Left kidney (tissue), 2 donors: ENCODE measurements around the gene DAB2IP. TPM values are rescaled to one million over a fixed set of nuclear protein-coding genes. Genes with fewer than 3 reads are reported as not detected.
"Not testable (repeated sequence)": the region's sequence is repeated elsewhere in the genome, so short reads cannot be mapped to it uniquely, and the experiment has no call there.

Experiments
- DNase-seq: peaks from one replicate; pipeline ENCODE4 v3.0.0-alpha.2; 2013
- polyA plus RNA-seq: library from polyadenylated mRNA; unstranded; fragments of 120-200 nt; gene quantifications from one replicate; pipeline ENCODE4 v1.2.1, GENCODE V29; 2013; ENCODE audit not compliant: insufficient read length

Gene DAB2IP
- polyA plus RNA-seq, 1 donor = 42.5 TPM

DNA sequence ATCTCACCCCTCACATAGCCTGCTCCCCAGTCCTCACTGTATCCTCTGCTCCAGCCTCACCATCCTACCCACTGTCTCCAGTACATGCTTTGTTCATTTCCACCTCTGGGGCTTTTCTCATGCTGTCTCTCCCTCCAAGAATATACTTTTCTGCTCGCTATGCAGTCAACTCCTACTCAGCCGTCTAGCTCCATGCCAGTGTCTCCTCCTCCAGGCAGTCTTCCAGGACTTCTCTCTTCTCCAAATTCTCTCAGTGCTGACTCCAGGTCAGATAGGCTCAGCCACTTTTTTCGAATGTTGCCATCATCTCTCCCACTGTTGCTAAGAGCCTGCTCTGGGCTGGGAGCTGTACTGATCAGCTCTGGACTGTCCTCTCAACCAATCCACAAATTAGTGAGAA is 8.0 kb upstream of the DAB2IP start:
- DNase-seq = no peak

DNA sequence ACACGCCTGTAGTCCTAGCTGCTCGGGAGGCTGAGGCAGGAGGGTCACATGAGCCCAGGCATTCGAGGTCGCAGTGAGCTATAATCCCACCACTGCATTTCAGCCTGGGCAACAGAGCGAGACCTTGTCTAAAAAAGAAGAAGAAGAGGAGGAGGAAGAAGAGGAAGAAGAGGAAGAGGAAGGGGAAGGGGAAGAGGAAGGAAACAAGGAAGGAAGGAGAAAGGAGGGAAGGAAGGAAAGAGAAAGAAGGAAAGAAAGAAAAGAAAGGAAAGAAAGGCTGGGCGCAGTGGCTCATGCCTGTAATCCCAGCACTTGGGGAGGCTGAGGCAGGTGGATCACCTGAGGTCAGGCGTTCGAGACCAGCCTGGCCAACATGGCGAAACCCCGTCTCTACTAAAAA is 7.4 kb upstream of the DAB2IP start:
- not testable (repeated sequence) for DNase-seq

- DNase-seq = no peak
Measured at GRCh38 chr9:121645003-121645402, 6.4 kb upstream of the DAB2IP start.

DNA sequence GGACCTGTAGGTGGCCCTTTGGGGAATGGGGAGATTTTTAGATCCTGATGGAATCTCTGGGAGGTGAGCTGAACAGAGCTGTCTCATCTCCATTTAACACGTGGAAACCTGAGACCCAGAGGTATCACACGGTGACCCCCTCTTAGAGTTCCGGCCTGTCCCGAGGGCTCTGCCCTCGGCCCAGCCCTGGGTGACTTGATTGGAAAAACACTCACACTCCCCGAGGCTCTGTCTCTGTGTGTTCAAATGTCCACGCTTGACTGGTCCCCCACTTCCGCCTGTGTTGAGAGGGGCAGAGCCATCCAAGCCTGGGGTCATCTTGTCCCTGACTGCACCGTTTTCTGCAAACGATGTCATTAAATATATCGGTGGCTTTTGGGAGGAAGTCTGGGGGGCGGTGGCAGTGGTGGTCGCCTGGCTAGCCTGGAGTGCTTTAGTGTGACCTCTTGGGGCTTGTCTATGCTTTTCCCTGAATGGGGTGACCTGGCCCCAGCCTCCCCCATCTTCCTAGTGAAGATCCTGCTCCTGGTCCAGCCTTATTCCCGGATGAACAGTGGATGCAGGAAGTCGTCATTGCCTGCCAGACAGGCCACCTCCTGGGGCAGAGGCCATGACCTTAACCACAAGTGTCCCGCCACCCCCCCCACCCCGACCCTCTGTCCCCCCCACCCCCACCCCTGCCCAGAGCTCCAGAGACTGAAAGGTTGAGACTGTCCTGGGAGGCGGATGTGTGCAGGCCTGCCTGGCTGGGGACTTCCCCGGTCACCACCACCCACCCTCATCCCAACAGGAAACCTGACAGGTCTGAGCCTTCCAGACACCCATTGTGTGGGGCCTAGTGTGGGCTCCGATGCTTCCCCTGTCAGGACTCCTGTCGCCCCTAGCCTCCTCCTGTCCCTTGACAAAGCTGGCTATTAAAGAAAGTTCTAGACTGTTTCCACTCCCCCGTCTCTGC is 5.3 kb upstream of the DAB2IP start:
- no peak for DNase-seq

- DNase-seq = no peak
Measured at GRCh38 chr9:121646992-121647391, 4.4 kb upstream of the DAB2IP start.

DNA sequence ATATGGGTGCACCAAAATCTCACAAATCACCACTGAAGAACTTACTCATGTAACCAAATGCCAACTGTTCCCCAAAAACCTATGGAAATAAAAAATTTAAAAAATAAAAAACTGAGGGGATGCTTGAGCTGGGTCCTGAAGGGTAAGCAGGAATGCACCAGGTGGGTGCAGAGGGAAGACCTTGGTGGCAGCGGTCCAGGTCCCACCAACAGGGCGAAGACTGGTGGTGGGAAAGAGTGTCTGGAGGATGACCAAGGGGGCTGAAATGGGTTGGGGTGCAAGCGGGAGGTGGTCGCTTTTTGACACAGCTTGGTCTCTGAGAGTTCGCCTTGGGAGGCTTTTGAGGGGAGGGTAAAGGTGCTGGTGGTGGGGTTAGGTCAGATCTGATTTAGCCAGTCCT is 3.3 kb upstream of the DAB2IP start:
- DNase-seq = no peak

- DNase-seq = no peak
Measured at GRCh38 chr9:121648799-121649198, 2.6 kb upstream of the DAB2IP start.

- DNase-seq = no peak
Measured at GRCh38 chr9:121649476-121650216, 1.8 kb upstream of the DAB2IP start.

DNA sequence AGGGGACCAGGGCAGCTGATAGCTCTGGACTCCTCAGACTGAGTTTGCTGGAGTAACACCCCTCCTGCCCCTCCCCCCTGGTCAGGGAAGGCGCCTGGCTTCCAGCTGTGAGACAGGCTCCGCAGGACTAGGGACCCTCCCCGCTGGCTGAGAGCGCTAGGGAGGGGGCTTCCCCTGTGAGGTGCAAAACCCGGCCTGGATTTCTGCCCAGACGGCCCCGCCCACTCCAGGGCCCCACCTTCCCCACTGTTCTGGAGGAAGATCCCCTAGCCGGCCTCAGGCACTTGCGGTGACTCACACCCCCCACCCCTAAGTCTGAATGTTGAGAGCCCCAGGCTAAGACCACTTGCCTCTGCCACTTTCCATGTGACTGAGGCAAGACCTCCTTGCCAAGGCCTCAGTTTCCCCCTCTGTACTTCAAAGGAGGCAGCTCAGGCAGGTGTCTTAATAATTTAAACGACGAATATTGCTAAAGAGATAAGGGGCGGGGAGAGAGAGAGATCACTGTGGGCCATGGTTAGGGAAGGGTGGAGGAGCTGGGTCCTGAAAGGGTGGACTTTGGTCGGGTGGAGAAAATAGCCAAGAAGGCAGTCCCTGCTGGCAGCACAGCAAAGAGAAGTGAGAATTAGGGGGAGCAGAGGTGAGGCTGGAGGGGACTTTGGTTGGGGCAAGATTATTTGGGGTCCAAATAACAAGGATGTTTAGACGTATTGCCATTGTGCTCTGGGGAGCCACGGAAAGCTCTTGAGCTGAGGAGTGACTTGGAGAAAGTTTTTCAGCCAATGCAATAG is 1.0 kb upstream of the DAB2IP start:
- peak; percentile 92 for DNase-seq

DNA sequence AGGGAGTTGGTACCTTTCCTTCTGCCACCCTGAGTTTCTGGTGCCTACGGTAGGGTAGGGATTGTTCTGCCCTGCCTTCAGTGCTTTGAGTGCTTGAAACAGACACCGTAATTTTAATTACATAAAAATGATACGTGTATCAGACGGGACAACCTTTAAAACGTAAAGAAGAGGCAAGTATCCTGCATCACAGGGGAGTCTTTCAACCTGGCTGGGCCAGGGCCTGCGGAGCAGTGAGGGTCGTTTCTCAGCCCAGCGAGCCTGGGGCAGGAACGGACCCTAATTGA is 483 bp upstream of the DAB2IP start:
- no peak for DNase-seq

GRCh38 chr9:121652021-121652837 is 795 bp downstream of the DAB2IP start:
- DNase-seq = peak; percentile 72

- DNase-seq = no peak
Measured at GRCh38 chr9:121652838-121653231, 1.4 kb downstream of the DAB2IP start.

GRCh38 chr9:121654499-121655140 is 3.2 kb downstream of the DAB2IP start:
- no peak for DNase-seq

DNA sequence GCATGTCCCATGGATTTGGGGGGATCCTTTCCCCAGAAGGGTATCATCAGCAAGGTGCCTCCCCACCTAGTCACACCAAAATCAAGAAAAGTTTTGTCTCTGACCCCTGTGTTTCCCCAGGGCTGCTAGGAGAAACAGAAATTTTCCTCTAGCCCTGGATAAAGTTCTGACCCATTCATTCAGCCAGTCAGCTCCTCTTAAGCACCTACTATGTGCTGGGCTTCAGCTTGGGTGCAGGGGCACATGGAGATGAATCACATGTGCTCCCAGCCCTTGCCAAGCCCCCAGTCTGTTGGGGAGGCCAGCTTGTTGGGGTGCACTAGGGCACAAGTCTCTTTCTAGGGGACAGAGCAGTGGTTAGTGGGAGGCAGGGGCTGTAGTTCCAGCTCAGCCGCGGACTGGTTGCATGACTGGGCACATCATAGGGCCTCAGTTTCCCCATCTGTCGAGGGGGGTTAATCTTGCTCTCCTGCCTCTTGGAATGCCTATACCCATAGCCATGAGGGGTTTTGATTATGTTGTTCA is 3.9 kb downstream of the DAB2IP start:
- no peak for DNase-seq

GRCh38 chr9:121656941-121657470 is 5.6 kb downstream of the DAB2IP start:
- DNase-seq = no peak

GRCh38 chr9:121658166-121658565 is 6.7 kb downstream of the DAB2IP start:
- DNase-seq = no peak

DNA sequence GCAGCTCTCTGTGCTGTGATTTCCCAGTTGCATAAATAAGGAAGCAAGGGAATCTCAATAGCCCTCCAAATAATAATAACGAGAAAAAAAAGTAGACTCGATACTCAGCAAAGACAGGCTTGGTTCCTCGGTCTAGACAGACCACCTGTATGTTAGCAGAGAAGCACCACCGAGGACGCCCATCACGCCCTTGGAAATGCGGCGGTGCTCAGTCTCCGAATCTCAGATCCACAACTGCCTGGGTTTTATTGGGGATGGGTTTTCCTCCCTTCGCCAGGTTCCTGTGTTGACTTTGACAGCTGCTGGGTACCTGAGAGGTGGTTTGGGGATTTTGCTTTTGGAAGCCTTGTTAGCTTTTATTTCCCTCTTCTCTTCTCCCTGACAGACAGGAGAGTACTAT is 7.2 kb downstream of the DAB2IP start:
- DNase-seq = no peak

- no peak for DNase-seq
Measured at GRCh38 chr9:121660367-121660766, 8.9 kb downstream of the DAB2IP start.

DNA sequence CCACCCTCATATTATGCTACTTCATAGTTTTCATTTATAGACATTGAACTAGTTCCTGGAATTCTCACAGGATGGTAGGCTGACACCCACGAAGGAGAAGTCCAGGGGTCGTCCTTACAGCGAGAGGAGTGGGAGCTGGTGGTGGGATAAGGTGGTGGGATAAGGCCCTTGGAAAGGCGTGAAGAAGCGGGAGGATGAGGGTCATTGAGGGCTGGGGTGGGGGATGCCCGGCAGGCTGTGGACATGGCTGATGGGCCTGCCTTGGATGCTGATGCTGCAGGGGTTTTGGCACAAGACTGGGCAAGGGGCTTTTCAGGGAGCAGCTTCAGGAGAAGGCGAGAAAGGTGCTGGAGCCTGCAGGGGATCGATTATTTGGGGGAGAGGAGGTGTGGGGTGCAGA is 9.4 kb downstream of the DAB2IP start:
- no peak for DNase-seq

- DNase-seq = no peak
Measured at GRCh38 chr9:121661328-121661727, 9.9 kb downstream of the DAB2IP start.

DNA sequence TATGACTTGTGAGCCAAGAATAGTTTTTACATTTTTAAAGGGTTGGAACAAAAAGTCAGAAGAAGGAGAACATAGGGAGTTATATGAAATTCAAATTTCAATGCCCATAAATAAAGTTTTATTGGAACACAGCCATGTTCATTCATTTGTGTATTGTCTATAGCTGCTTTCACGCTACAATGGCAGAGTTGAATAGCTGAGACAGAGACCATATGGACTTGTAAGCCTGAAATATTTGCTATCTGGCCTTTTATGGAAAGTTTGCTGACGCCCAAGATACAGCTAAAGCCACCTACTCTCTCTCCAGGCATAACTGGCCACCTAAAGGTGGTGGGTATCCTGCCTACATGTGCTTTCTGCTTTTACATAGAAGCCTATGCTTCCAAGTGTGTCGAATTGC is 10.9 kb downstream of the DAB2IP start:
- no peak for DNase-seq
